Adrenal gland (tissue), 5 donors: ENCODE measurements around the gene HRNR.

Experiments used
- POLR2A ChIP-seq, 2 donors: fragments of 450-650 bp; IDR thresholded peaks; one replicate each; pipeline ENCODE4 v1.6.1; 2017; ENCODE audit warnings: antibody characterized with exemption in 2 of 2, mild to moderate bottlenecking in 2 of 2, moderate library complexity in 1 of 2
- TF ChIP-seq, protein P1 (sequence below), 6 experiments: fragments of 450-650 bp in 4 of 6; fragments of 200-600 bp in 2 of 6; sonication (generic) in 1 of 6; IDR thresholded peaks; 1 replicate in 5 of 6; 2 replicates in 1 of 6; pipeline versions ENCODE4 v1.5.1 to v1.8.0; 2016 to 2021; ENCODE audit warnings: antibody characterized with exemption in 6 of 6, mild to moderate bottlenecking in 2 of 6, moderate library complexity in 1 of 6
- donor health status: DM: no; HTN: no; CAD: no.

- TF ChIP-seq, protein P1, sequence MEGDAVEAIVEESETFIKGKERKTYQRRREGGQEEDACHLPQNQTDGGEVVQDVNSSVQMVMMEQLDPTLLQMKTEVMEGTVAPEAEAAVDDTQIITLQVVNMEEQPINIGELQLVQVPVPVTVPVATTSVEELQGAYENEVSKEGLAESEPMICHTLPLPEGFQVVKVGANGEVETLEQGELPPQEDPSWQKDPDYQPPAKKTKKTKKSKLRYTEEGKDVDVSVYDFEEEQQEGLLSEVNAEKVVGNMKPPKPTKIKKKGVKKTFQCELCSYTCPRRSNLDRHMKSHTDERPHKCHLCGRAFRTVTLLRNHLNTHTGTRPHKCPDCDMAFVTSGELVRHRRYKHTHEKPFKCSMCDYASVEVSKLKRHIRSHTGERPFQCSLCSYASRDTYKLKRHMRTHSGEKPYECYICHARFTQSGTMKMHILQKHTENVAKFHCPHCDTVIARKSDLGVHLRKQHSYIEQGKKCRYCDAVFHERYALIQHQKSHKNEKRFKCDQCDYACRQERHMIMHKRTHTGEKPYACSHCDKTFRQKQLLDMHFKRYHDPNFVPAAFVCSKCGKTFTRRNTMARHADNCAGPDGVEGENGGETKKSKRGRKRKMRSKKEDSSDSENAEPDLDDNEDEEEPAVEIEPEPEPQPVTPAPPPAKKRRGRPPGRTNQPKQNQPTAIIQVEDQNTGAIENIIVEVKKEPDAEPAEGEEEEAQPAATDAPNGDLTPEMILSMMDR (IDR thresholded peaks at IDR 0.05): peak; percentile 8 to 59 (median 50)
- TF ChIP-seq POLR2A (IDR thresholded peaks at IDR 0.05): no peak
Observed at GRCh38 chr1:152182431-152182830, 41.6 kb downstream of the HRNR start.
